OCI-LY1 (cell line): ENCODE measurements around the gene RNF112.

Experiments
- H2AFZ ChIP-seq: fragments of 200-600 bp; sonication (generic), shearing (Covaris generic); 2 replicates; pipeline ENCODE4 v1.6.0; 2014; ENCODE audit warnings: antibody characterized with exemption, mild to moderate bottlenecking, low read length
- H3F3A ChIP-seq: fragments of 200-600 bp; sonication (generic), shearing (Covaris generic); 2 replicates; pipeline ENCODE4 v1.6.0; 2014; ENCODE audit warnings: mild to moderate bottlenecking, antibody characterized with exemption, low read length, moderate library complexity; ENCODE audit not compliant: insufficient read depth
- H3K27ac ChIP-seq: fragments of 200-600 bp; sonication (generic); 2 replicates; pipeline ENCODE4 v1.5.1; 2014; ENCODE audit warnings: low read length, mixed run types, mild to moderate bottlenecking, low read depth; ENCODE audit not compliant: poor library complexity, severe bottlenecking
- H3K27me3 ChIP-seq: fragments of 200-600 bp; sonication (generic); 2 replicates; pipeline ENCODE4 v1.6.0; 2014; ENCODE audit warnings: antibody characterized with exemption, mild to moderate bottlenecking, low read length, moderate library complexity; ENCODE audit not compliant: insufficient read depth
- H3K36me3 ChIP-seq: fragments of 200-600 bp; sonication (generic); 2 replicates; pipeline ENCODE4 v1.6.1; 2014; ENCODE audit warnings: mild to moderate bottlenecking, antibody characterized with exemption, low read length, moderate library complexity, mixed read lengths; ENCODE audit not compliant: insufficient read depth
- H3K4me1 ChIP-seq: fragments of 200-600 bp; sonication (generic); 2 replicates; pipeline ENCODE4 v1.5.1; 2014; ENCODE audit warnings: mild to moderate bottlenecking, low read length, moderate library complexity; ENCODE audit not compliant: insufficient read depth, severe bottlenecking
- H3K4me2 ChIP-seq: fragments of 200-600 bp; sonication (generic), shearing (Covaris generic); 2 replicates; pipeline ENCODE4 v1.6.1; 2014; ENCODE audit warnings: low read length
- H3K4me3 ChIP-seq: fragments of 200-600 bp; sonication (generic); 2 replicates; pipeline ENCODE4 v1.5.1; 2014; ENCODE audit warnings: low read length, low read depth, mild to moderate bottlenecking, mixed read lengths; ENCODE audit not compliant: poor library complexity, severe bottlenecking
- H3K79me2 ChIP-seq: fragments of 200-600 bp; shearing (Covaris generic); 2 replicates; pipeline ENCODE4 v1.6.1; 2016; ENCODE audit warnings: mixed run types, low read length, mixed read lengths; ENCODE audit not compliant: insufficient read depth
- H3K9ac ChIP-seq: fragments of 200-600 bp; sonication (generic), shearing (Covaris generic); 2 replicates; pipeline ENCODE4 v1.6.1; 2014; ENCODE audit warnings: mild to moderate bottlenecking, low read length, mixed read lengths
- H3K9me2 ChIP-seq: fragments of 200-600 bp; sonication (generic), shearing (Covaris generic); 2 replicates; pipeline ENCODE4 v1.6.1; 2014; ENCODE audit warnings: low read depth, mild to moderate bottlenecking, low read length, mixed read lengths
- H3K9me3 ChIP-seq: fragments of 200-600 bp; shearing (Covaris generic); 2 replicates; pipeline ENCODE4 v1.6.1; 2014; ENCODE audit warnings: low read length, mixed read lengths
- H4K20me1 ChIP-seq: fragments of 200-600 bp; sonication (generic), shearing (Covaris generic); 2 replicates; pipeline ENCODE4 v1.6.0; 2016; ENCODE audit warnings: mild to moderate bottlenecking, low read length; ENCODE audit not compliant: insufficient read depth
- EZH2 ChIP-seq: fragments of 200-600 bp; sonication (generic), shearing (Covaris generic); IDR thresholded peaks from 2 replicates; pipeline ENCODE4 v1.8.0; 2017; ENCODE audit warnings: borderline replicate concordance, mixed run types, mild to moderate bottlenecking, antibody characterized with exemption, low read length, moderate library complexity, mixed read lengths
- TF ChIP-seq, protein P1 (sequence below): fragments of 200-600 bp; sonication (generic), shearing (Covaris generic); IDR thresholded peaks from 2 replicates; pipeline ENCODE4 v1.5.1; 2017; ENCODE audit warnings: mild to moderate bottlenecking, antibody characterized with exemption, low read length, moderate library complexity, mixed read lengths

The RNF112 gene, protein sequence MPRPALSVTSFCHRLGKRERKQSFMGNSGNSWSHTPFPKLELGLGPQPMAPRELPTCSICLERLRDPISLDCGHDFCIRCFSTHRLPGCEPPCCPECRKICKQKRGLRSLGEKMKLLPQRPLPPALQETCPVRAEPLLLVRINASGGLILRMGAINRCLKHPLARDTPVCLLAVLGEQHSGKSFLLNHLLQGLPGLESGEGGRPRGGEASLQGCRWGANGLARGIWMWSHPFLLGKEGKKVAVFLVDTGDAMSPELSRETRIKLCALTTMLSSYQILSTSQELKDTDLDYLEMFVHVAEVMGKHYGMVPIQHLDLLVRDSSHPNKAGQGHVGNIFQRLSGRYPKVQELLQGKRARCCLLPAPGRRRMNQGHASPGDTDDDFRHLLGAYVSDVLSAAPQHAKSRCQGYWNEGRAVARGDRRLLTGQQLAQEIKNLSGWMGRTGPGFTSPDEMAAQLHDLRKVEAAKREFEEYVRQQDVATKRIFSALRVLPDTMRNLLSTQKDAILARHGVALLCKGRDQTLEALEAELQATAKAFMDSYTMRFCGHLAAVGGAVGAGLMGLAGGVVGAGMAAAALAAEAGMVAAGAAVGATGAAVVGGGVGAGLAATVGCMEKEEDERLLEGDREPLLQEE

DNA sequence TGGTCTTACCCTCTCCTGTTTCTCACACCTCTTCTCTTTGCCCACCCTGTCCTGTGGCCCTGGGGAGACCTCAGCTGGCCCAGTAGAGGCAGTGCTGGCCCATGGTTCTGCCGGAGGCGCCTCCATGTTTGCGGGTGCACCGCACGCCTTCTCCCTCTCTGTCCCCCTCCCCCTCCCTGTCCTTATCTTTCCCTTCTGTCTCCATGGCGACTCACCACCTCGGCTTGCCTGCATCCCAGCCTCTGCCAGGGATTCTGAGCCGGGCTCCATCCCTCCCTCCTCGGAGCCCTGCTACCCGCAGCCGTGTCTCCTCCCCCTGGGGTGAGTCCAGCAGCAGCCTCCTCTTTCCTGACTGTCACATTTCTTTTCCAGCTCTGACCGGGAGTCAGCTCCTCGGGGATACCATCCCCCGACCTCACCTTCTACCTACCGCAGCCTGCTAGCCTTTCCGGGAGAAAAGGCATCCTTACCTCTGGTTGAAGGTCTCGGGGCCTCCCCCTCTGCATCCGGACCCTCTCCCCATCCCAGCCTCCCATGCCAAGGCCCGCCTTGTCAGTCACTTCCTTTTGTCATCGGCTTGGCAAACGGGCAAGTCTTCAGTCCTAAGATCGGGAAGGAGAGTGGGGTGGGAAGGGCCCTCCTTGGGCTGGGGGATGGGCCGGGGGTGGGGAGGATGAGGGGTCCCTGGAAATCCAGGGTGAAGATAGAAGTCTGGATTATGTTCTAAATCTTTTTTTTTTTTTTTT lies at the start of gene RNF112:
Gene RNF112, plus strand, starts transcription at position 358 of the 746 bp plus-strand sequence. Its CDS starts 177 bp downstream, at position 535.
- Histone ChIP-seq H3K36me3 (no peaks in the 10 kb centered on the region), H3K4me2 (no peak within 1 kb of the TSS), H3K4me1 (no peaks in the 10 kb centered on the region), H3K9me2 (no peaks in the 10 kb centered on the region), H3F3A (no peaks in the 10 kb centered on the region), H3K4me3 (no peak within 1 kb of the TSS), H4K20me1 (no peaks in the 10 kb centered on the region), H3K79me2 (no peaks in the 10 kb centered on the region), H3K9ac (no peak within 1 kb of the TSS), H2AFZ (no peak within 1 kb of the TSS), H3K9me3 (no peaks in the 10 kb centered on the region), H3K27me3 (peaks cover 4% of the 10 kb centered on the region; the same call in 1 of the 2 replicates), H3K27ac (no peak within 1 kb of the TSS)
- TF ChIP-seq, protein P1, sequence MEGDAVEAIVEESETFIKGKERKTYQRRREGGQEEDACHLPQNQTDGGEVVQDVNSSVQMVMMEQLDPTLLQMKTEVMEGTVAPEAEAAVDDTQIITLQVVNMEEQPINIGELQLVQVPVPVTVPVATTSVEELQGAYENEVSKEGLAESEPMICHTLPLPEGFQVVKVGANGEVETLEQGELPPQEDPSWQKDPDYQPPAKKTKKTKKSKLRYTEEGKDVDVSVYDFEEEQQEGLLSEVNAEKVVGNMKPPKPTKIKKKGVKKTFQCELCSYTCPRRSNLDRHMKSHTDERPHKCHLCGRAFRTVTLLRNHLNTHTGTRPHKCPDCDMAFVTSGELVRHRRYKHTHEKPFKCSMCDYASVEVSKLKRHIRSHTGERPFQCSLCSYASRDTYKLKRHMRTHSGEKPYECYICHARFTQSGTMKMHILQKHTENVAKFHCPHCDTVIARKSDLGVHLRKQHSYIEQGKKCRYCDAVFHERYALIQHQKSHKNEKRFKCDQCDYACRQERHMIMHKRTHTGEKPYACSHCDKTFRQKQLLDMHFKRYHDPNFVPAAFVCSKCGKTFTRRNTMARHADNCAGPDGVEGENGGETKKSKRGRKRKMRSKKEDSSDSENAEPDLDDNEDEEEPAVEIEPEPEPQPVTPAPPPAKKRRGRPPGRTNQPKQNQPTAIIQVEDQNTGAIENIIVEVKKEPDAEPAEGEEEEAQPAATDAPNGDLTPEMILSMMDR = no peak
- no peak for TF ChIP-seq EZH2

DNA sequence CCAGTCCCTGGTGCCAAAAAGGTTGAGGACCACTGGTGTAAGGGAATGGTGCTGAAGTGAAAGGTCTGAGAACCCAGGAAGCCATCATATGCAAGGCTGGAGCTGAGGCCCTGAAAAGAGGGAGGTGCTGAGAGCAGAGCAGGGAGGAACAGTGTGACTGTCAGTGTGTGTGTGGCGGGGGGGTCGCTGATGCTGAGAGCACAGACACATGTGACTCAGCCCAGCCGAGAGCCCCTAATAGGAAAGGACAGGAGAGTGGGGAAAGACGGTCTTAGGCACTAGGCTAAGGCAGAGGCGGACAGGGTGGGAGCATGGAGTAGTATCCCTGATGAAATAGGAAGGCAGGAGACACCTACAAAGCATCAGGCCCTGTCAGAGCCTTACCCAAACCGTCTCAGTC lies 49.7 kb upstream of the RNF112 start:
- Histone ChIP-seq H3K4me3 (no peak overlapping the region), H4K20me1 (no peaks in the 10 kb centered on the region), H3K4me2 (no peak overlapping the region), H3K27me3 (no peaks in the 10 kb centered on the region; the same call in 1 of the 2 replicates), H3K4me1 (peaks cover 12% of the 10 kb centered on the region), H3K27ac (no peak overlapping the region), H3K36me3 (no peaks in the 10 kb centered on the region; the same call in 1 of the 2 replicates), H3F3A (no peaks in the 10 kb centered on the region), H3K79me2 (no peaks in the 10 kb centered on the region), H2AFZ (no peak overlapping the region), H3K9me2 (no peaks in the 10 kb centered on the region), H3K9me3 (no peaks in the 10 kb centered on the region), H3K9ac (no peak overlapping the region)
- no peak for TF ChIP-seq EZH2
- TF ChIP-seq, protein P1 = no peak

DNA sequence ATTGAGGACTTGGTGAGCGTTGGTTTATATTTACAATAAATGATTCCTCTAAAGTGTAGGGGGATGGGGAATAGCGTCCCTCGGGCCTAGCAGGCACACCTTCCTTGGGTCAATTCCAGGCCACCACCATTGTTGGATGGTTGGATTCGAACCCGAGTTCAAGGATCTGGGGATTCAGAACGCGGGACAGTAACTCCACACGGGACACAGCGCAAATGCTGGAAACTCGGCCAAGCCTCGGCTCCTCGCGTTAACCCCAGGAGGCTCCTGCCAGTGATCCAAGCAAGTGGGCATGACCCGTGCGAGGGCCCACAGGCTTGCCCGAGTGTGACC lies 49.1 kb upstream of the RNF112 start:
- Histone ChIP-seq H3K27me3 (no peaks in the 10 kb centered on the region; the same call in 1 of the 2 replicates), H3K4me2 (peak overlapping the region; percentile 88), H3K9ac (peak overlapping the region; percentile 64), H3K9me3 (no peaks in the 10 kb centered on the region), H3K79me2 (no peaks in the 10 kb centered on the region), H3K9me2 (no peaks in the 10 kb centered on the region), H3K36me3 (no peaks in the 10 kb centered on the region; the same call in 1 of the 2 replicates), H3K4me1 (peaks cover 12% of the 10 kb centered on the region), H3K27ac (no peak overlapping the region), H2AFZ (peak overlapping the region; percentile 55; the same call in 1 of the 2 replicates), H3K4me3 (peak overlapping the region; percentile 71), H3F3A (no peaks in the 10 kb centered on the region), H4K20me1 (no peaks in the 10 kb centered on the region)
- TF ChIP-seq, protein P1 = no peak
- no peak for TF ChIP-seq EZH2
